HL-60/S4 treated with phorbol 12-myristate 13-acetate at 8.2 ng/mL for 4 days and 3 days (cell line): ENCODE data around the gene C5AR1.
"Not testable (repeated sequence)": the region's sequence is repeated elsewhere in the genome, so short reads cannot be mapped to it uniquely, and the experiment has no call there.

Experiments used
- in situ Hi-C: fragments of 300-500 bp; cut with MboI; formaldehyde crosslinking; loops from 2 replicates; pipeline ENCODE4 v1.15.0; 2022; ENCODE audit warnings: low sequenced_read_pairs

Gene C5AR1

GRCh38 chr19:47358936-47359335, 49.3 kb downstream of the C5AR1 start:
- in situ Hi-C loops = no loop called here

- in situ Hi-C loops = no loop called here
Measured at GRCh38 chr19:47362321-47362720, 52.7 kb downstream of the C5AR1 start.

GRCh38 chr19:47363758-47364531, 54.3 kb downstream of the C5AR1 start:
- in situ Hi-C loops = no loop called here

- in situ Hi-C loops = not testable (repeated sequence)
Measured at GRCh38 chr19:47365455-47365854, 55.8 kb downstream of the C5AR1 start.

- in situ Hi-C loops = no loop called here
Measured at GRCh38 chr19:47370045-47370611, 60.5 kb downstream of the C5AR1 start.

GRCh38 chr19:47371261-47371660, 61.6 kb downstream of the C5AR1 start:
- in situ Hi-C loops = no loop called here
